ENCODE results near the gene ROR2. TPM values are rescaled to one million over a fixed set of nuclear protein-coding genes. Genes with fewer than 3 reads are reported as not detected.
"Not testable (repeated sequence)": the region's sequence is repeated elsewhere in the genome, so short reads cannot be mapped to it uniquely, and the experiment has no call there.

The ROR2 gene
- total RNA-seq, 2 donors from 2014 or later, result 4.0 to 5.4 TPM

DNA sequence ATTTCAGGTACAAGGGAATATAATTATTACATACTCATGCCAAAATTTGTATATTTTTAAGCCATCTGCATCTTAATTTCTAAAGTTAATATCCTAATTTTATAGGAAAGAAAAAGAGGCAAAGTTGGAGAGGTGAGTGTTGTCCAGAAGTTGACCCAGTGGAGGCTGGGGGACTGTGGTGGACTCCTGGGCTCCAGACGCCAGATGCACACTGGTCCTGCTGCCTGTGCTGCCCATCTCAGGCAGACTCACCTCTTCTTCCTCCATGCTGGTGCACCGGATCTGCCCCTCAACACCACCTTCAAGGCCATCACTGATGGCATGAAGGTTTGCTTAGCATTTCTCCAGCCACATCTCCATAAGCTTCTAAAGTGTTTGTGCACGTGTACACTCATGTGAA is 305.6 kb downstream of the ROR2 start:
- 75 to 90% methylated on average over 3 of the region's 3 CpGs for WGBS, 2 donors
- Histone ChIP-seq H3K4me3 (no peak overlapping the region), H3K36me3 (replicated peaks in 1 of 2; ENCODE audit: insufficient read depth in 1 of 2, low read depth in 2 of 2) (no peaks in the 10 kb centered on the region), H3K9me3 (no peaks in the 10 kb centered on the region), H3K27ac (no peak overlapping the region), H3K4me1 (no peaks in the 10 kb centered on the region), H3K27me3 (no peaks in the 10 kb centered on the region)
- intact Hi-C loops (cut with DNase I), result no loop called here
- TF ChIP-seq, protein P1, sequence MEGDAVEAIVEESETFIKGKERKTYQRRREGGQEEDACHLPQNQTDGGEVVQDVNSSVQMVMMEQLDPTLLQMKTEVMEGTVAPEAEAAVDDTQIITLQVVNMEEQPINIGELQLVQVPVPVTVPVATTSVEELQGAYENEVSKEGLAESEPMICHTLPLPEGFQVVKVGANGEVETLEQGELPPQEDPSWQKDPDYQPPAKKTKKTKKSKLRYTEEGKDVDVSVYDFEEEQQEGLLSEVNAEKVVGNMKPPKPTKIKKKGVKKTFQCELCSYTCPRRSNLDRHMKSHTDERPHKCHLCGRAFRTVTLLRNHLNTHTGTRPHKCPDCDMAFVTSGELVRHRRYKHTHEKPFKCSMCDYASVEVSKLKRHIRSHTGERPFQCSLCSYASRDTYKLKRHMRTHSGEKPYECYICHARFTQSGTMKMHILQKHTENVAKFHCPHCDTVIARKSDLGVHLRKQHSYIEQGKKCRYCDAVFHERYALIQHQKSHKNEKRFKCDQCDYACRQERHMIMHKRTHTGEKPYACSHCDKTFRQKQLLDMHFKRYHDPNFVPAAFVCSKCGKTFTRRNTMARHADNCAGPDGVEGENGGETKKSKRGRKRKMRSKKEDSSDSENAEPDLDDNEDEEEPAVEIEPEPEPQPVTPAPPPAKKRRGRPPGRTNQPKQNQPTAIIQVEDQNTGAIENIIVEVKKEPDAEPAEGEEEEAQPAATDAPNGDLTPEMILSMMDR (IDR thresholded peaks at IDR 0.05), result no peak
- DNase-seq (no peak), ATAC-seq (no peak)

DNA sequence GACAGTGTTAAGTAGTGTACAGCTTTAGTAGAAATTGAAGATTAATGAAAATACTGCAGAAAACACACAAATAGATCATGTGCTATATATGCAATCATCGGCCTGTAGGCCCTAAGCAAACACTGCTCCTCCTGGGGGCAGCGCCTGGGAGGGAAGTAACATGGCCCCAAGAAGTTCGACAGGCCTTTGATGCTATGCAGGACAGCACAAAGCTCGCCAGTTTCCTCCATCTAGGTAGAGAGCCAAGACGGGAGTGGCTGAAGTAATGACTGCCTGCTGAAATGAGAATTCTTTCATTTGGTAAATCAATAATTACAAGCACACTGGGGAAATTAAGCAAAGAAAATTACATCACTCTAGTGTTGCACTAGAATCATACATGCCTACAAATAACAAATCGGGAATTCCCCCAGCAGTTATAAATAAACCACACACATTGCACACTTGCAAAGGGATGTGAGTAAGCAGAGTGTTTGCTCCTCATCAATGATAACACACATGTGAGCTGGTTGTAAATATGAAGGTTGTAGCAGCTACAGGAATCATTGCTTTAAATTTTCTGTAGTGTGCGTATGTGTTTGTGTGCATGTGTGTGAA is 306.4 kb downstream of the ROR2 start:
- DNase-seq, result no peak
- TF ChIP-seq, protein P1 (IDR thresholded peaks at IDR 0.05), result no peak
- no peak for TF ChIP-seq POLR2A (IDR thresholded peaks at IDR 0.05)
- whole genome bisulfite sequencing, 2 donors, result 51 to 65% methylated on average over 7 of the region's 7 CpGs
- no peaks in the 10 kb centered on the region for H3K4me1 ChIP-seq
- no peak overlapping the region for H3K27ac ChIP-seq
- no peaks in the 10 kb centered on the region for H3K27me3 ChIP-seq
- no peak for ATAC-seq
- H3K36me3 ChIP-seq (replicated peaks in 1 of 2; ENCODE audit: insufficient read depth in 1 of 2, low read depth in 2 of 2), result no peaks in the 10 kb centered on the region
- no peak overlapping the region for H3K4me3 ChIP-seq
- intact Hi-C loops (cut with DNase I), result no loop called here
- no peaks in the 10 kb centered on the region for H3K9me3 ChIP-seq

DNA sequence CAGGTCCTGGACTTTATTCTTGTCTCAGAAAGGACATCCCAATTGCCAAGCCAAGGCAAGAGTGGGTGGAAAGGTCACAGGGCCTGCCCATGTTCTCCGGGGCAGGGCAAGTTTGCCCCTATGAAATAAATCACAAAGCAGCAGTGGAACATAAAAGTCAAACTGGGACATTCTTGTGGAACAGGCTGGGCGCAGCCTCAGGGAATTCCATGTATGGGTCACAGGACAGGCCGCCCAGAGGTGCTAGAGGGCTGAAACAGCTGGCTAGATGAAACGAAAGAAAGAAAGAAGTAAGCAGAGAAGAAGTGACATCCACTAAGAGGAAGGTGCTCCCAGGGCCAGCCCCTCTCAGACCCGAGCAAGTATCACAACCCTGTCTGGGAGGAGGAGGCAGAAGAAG is 307.3 kb downstream of the ROR2 start:
- Histone ChIP-seq H3K36me3 (replicated peaks in 1 of 2; ENCODE audit: insufficient read depth in 1 of 2, low read depth in 2 of 2) (no peaks in the 10 kb centered on the region), H3K27ac (no peak overlapping the region), H3K9me3 (no peaks in the 10 kb centered on the region), H3K4me1 (no peaks in the 10 kb centered on the region), H3K27me3 (no peaks in the 10 kb centered on the region), H3K4me3 (no peak overlapping the region)
- WGBS, 2 donors, result 91 to 94% methylated on average over 5 of the region's 5 CpGs
- DNase-seq (no peak), ATAC-seq (no peak)
- intact Hi-C loops (cut with DNase I), result no loop called here
- TF ChIP-seq, protein P1 (IDR thresholded peaks at IDR 0.05), result no peak
- TF ChIP-seq POLR2A (IDR thresholded peaks at IDR 0.05), result no peak

DNA sequence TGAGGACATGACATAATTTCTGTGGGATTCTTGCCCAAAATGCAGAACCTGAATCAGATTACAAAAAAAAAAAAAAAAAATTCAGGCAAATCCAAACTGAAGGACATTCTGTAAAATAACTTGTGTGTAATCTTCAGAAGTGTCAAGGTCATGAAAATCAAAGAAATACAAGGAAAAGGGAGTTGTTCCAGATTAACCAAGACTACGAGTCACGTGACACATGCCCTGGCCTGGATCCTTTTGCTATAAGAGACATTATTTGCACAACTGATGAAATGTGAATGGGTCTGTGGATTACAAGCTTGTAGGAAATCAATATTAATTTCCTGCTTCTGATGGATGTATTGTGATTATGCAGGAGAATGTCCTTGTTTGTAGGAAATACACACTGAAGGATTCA is 309.6 kb downstream of the ROR2 start:
- Histone ChIP-seq H3K4me3 (no peak overlapping the region), H3K27ac (no peak overlapping the region), H3K36me3 (replicated peaks in 1 of 2; ENCODE audit: insufficient read depth in 1 of 2, low read depth in 2 of 2) (no peaks in the 10 kb centered on the region), H3K27me3 (no peaks in the 10 kb centered on the region), H3K4me1 (no peaks in the 10 kb centered on the region), H3K9me3 (no peaks in the 10 kb centered on the region)
- peak in 3 of 4 donors; percentile 20 to 35 (median 24) for DNase-seq
- WGBS, 2 donors, result 28 to 46% methylated on average over 2 of the region's 2 CpGs
- intact Hi-C loops (cut with DNase I), result no loop called here
- no peak for TF ChIP-seq POLR2A (IDR thresholded peaks at IDR 0.05)
- TF ChIP-seq, protein P1 (IDR thresholded peaks at IDR 0.05), result no peak
- peak; percentile 52 for ATAC-seq

DNA sequence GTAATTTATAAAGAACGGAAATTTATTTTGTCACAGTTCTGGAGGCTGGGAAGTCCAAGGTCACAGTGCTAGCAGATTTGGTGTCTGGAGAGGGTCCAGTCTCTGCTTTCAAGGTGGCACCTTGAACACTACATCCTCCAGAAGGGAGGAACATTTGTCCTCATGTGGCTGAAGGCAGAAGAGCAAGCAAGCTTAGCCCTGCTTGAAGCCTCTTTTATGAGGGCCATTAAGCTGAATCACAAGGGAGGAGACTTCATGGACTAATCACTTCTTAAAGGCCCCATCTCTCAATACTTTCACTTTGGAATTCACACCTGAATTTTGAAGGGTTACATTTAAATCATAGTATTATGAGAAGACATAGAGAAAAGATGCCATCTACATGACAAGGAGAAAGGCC is 311.0 kb downstream of the ROR2 start:
- TF ChIP-seq, protein P1 (IDR thresholded peaks at IDR 0.05), result no peak
- TF ChIP-seq POLR2A (IDR thresholded peaks at IDR 0.05), result no peak
- H3K4me1 ChIP-seq, result no peaks in the 10 kb centered on the region
- DNase-seq, result no peak
- H3K27me3 ChIP-seq, result no peaks in the 10 kb centered on the region
- intact Hi-C loops (cut with DNase I), result no loop called here
- no peaks in the 10 kb centered on the region for H3K9me3 ChIP-seq
- ATAC-seq, result no peak
- no peak overlapping the region for H3K4me3 ChIP-seq
- H3K36me3 ChIP-seq (replicated peaks in 1 of 2; ENCODE audit: insufficient read depth in 1 of 2, low read depth in 2 of 2), result no peaks in the 10 kb centered on the region
- 90 to 95% methylated on average over 1 of the region's 1 CpG for WGBS, 2 donors
- no peak overlapping the region for H3K27ac ChIP-seq

DNA sequence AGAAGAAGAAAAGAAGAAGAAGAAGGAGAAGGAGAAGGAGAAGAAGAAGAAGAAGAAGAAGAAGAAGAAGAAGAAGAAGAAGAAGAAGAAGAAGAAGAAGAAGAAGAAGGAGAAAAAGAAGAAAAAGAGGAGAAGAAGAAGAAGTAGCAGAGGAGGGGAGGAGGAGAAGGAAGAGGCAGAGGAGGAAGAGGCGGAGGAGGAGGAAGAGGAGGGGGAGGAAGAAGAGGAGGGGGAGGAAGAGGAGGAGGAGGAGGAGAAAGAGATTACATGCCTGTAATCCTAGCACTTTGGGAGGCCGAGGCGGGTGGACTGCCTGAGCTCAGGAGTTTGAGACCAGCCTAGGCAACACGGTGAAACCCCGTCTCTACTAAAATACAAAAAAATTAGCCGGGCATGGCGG is 315.2 kb downstream of the ROR2 start:
- intact Hi-C loops (cut with DNase I); H3K27ac ChIP-seq; H3K4me1 ChIP-seq; H3K4me3 ChIP-seq; H3K9me3 ChIP-seq; H3K36me3 ChIP-seq (replicated peaks in 1 of 2; ENCODE audit: insufficient read depth in 1 of 2, low read depth in 2 of 2); DNase-seq; H3K27me3 ChIP-seq; ATAC-seq: not testable (repeated sequence)
- 74 to 89% methylated on average over 7 of the region's 7 CpGs for WGBS, 2 donors
